GM21360 (cell line): ENCODE measurements around the gene PCED1A.

Experiments
- ATAC-seq: cut with Tn5 transposase; IDR thresholded peaks from one replicate; pipeline ENCODE4 v1.9.1; 2021; ENCODE audit warnings: mild to moderate bottlenecking, moderate library complexity; ENCODE audit not compliant: unreplicated experiment

Gene PCED1A, protein sequence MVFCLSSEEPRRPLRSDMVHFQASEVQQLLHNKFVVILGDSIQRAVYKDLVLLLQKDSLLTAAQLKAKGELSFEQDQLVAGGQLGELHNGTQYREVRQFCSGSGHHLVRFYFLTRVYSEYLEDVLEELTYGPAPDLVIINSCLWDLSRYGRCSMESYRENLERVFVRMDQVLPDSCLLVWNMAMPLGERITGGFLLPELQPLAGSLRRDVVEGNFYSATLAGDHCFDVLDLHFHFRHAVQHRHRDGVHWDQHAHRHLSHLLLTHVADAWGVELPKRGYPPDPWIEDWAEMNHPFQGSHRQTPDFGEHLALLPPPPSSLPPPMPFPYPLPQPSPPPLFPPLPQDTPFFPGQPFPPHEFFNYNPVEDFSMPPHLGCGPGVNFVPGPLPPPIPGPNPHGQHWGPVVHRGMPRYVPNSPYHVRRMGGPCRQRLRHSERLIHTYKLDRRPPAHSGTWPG

DNA sequence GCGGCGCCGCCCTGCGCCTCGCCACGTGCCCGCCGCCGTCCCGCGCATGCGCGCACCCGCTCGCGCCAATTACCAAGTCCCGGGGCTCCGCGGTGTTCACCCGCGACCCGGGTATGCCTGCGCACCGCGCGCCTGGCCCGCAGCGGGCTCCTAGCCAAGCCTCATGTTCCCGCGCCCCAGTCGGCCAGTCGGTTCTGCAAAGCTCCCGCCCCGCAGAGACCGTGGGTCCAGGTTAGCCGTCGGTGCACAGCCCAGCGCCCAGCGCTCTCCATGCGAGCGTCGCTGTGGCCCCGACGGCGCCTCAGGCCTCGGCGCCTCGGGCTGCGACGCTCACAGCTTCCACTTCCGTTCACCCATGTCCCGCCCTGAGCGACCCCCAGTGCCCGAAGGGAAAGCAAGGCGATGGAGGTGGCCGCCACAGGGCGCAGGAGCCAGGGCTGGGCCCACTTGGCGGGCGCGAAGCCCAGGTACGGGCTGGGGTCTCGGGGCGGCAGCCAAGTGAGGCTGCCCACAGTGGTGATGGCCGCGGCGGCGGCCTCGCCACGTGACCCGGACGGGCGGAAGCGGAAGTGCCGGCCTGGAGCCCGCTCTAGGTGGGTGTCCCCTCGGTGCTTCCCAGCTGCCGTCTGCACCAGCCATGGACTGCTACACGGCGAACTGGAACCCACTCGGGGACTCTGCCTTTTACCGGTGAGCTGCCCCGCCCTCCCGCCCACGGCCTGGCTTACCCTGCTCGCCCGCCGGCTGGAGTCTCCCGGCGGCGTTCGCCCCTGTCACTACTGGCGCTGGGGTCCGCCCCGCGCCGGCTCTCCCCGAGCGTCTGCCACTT, at the start of gene PCED1A, which contains the start of gene VPS16:
PCED1A (minus strand) TSS at position 518 of the 829 bp plus-strand sequence. CDS start 743 bp downstream, outside the sequence.
VPS16 (plus strand) TSS at position 608 of the 829 bp plus-strand sequence; CDS start at position 638, 30 bp downstream.
- peak; percentile 92 for ATAC-seq

DNA sequence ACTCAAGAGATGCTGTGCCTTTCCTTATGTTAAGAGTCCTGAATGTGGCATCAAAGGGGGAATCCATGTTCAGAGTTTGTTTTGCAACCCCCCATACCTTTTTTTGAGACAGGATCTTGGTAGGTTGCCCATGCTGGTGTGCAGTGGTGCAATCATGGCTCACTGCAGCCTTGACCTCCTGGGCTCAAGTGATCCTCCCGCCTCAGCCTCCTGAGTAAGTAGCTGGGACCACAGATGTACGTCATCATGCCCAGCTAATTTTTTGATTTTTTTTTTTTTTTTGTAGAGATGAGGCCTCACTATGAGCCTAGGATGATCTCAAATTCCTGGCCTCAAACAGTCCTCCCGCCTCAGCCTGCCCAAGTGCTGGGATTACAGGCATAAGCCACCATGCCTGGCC, 49.3 kb upstream of the PCED1A start:
- no peak for ATAC-seq

DNA sequence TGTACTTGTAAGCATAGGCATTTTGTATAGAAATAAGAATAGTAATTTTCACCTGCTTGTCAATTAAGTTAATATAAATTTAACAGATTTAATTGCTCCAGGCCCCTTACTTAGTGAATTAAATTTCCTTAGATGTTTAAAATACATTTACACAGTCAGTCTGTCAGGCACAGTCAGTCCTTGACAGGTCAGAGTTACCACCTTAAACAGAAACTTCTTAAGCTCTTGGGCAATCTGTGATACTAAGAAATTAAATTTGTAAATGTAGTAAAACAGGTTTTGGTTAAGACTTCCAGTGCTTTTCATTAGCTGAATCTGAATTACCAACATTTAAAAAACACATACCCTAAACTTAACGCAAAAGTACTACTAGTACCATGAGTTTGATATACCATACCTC, 48.8 kb upstream of the PCED1A start:
- no peak for ATAC-seq

DNA sequence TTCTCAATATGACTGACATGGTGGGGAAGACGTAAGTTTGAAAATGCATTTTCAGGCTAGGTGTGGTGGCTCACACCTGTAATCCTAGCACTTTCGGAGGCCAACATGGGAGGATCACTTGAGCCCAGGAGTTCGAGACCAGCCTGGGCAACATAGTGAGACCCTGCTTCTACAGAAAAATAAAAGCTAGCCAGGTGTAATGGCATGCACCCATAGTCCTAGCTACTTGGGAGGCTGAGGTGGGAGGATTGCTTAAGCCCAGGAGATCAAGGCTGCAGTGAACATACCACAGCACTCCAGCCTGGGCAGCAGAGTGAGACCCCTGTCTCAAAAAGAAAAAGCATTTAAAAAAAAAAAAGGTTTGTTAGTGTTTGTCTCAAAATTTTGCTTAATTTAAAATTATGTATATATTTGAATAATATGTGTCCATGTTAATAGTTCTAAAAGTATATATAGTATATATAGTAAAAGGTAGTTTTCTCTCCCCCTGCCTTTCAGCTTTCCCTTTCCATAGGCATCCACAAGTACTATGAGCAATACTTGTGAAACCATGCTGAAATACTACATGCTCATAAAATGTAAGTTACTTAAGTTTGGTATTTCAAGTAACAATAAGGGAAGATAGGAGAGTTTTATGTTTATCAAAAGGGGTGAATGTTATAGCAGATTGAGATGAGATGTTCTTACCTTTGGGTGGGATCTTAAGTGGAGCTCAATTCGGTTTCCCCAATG, 47.9 kb upstream of the PCED1A start:
- no peak for ATAC-seq

DNA sequence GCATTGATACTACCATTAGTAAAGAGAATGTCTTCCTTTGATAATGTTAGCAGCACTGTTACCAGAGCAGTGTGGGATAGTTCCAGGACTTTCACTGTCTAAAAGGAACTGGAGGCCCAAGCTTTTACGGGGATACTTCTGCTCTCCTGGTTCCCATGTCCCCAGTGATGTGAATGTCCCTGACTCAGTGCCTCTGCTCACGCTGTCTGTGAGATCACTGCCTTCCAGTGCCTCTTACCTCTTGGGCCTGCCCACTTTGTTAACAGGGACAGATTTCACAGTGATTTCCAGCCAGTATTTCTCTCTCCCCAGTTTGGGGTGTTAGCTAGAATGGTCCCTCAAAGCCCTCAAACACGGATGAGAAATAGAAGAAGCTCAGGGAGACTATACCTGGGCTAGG, 47.3 kb upstream of the PCED1A start:
- ATAC-seq = no peak

DNA sequence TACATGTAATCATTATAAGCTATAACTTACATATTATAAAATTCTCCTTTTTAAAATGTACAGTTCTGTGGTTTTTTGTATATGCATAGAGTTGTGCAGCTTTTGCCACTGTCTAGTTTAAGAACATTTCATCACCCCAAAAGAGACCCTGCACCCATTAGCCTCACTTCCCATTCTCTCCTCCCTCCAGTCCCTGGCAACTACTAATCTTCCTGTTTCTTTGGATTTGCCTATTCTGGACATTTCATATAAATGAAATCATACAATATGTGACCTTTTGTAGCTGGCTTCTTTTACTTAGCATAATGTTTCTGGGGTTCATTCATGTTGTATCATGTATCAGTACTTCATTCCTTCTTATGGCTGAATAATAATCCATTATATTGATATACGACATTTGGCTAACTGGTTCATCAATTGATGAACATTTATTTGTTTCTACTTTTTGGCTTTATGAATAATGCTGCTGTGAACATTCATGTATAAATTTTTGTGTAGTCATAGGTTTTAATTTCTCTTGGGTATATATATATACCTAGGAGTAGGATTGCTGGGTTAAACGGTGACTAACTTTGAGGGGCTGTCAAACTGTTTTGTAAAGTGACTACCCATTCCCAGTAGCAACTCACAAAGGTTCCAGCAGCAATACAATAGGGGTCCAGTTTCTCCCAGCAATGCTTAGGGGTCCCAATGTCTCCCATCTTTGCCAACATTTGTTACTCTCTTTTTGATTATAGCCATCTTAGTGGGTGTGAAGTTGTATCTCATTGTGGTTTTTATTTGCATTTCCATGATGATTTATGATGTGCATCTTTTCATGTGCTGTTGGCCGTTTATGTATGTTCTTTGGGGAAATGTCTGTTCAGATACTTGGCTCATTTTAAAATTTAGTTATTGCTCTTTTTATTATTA, 43.5 kb upstream of the PCED1A start:
- ATAC-seq = no peak

DNA sequence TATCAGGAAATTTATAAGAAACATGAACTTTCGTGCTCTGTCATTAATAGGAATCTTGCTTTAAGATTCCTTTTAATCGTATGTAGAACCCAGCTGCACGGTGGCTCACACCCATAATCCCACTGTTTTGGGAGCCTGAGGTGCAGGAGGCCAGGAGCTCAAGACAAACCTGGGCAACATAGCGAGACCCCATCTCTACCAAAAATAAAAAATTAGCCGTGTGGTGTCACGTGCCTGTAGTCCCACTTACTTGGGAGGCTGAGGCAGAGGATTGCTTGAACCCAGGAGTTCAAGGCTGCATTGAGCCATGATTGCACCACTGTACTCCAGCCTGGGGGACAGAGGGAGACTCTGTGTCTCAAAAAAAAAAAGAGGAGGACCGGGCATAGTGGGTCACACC, 40.2 kb upstream of the PCED1A start:
- ATAC-seq = no peak

DNA sequence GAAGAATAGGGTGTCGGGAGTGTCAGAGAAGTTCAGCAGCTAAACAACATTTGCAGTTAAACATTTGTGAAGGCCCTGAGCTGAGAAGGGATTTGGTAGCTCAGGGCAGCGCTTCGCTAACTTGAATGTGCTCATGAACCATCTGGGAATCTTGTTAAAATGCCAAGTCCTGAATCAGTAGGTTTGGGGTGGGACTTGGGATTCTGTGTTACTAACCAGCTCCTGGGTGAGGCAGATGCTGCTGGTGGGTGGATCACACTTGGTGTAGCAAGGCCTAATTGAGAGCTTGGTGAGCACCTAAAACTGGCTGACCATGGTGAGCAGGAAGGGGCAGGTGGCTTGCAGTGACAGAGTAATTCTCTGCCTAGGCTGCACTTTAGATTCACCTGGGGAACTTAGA, 38.7 kb upstream of the PCED1A start:
- no peak for ATAC-seq

DNA sequence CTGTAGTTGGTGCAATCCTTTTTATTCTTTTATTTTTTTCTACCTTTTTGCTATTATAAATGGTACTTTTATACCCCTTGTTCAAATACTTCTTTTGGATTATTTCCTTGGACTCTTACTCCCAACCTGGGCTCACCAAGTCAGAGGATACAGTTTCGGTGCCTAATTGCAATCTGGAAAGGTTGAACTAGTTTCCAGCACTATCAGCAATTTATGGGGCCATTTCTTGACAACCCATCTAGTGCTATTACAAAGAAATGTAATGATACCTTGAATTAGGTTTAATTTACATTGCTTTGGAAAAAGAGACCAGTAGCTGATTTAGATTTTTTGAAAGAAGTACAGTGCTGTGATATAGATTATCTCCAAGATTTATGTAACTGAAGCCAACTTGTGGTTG, 38.1 kb upstream of the PCED1A start:
- ATAC-seq = no peak

DNA sequence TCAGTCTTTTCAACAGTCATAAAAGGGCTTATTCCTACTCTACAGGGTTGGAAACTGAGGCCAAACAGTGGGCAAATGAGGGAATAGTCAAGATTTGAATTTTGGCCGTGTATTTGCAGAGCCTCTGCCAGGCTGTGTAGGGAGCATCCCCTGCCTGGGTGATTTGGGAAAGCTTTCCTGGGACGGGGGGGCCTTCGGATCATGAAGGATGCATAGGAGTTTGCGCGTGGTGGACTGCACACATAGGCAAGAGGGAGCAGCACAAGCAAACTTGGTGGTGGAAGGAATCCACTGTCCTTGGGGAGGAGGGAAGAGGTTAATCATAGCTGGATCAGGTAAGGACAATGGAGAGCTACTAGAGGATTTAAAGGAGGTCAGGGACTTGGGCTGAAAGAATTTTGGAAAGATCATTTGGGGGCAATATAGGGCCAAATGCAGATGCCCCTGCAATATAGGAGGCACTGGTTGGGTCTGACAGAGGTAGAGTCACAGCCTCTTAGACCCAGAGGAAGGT, 35.3 kb upstream of the PCED1A start:
- ATAC-seq = no peak

DNA sequence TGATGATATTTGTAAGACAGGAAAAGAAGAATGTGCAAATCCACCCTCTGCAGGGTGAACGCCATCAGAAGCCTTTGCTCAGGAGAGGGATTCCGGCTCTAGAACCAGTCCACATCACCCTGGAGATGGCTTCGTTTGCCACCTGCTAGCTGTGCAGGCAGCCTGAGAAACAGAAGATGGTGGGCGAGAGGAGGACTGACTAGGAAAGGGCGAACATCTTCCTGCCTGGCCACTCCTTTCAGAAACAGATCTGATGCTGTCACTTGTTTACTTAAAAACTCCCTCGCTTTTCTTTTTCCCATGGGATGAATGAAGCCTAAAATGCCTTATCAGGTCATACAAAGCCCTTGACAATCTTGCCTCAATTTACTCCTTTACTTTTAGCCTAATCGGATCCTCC, 34.0 kb upstream of the PCED1A start:
- ATAC-seq = no peak

DNA sequence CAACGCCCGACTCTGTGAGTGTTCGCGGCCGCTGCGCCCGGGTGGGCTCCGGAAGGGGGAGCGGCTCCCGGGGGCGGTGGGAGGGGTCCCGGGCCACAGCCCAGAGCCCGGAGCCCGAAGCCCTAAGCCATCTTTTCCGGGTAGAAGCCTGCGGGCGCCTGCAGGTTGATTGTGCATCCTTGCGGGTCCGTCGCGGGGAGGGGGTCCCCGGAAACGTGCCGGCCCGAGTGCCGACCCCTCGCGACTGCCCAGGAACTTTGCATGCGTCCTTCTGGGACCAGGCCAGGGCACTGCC, 33.2 kb upstream of the PCED1A start:
- peak; percentile 43 for ATAC-seq

DNA sequence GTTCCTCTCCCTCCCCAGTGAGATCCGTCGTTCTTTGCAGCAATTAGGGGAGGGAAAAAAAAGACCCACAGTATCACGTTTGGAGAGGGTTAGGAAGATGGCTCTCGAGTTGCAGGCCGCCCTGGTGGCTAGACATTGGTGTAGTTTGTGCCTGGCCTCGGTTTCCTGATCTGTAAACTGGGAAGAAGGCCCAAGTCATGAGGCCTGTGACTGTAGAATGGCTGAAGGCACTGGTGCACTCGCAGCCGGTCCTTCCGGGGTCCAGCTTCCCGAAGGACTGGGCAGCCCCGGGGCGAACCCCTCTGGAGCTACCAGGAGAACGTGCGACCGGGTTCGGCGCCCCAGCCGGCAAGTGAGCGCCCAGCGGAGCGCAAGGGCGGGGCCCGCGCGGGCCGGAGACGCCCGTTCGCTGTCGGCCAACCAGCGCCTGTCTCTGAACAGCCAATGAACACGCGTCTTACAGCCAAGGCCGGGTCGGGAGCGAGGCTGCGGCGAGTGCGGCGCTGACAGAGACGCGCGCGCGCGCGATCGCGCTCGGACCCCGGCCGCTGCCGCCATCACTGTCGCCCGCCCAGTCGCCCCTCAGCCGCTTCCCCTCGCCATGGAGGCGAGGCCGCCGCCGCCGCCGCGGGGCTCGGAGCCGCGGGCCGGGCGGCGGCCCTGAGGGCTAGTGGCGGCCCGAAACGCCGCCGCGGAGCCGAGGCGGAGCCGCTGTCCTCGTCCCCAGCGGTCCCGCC, 32.7 kb upstream of the PCED1A start, which contains the start of gene PTPRA:
PTPRA (plus strand) TSS at position 472 of the 737 bp plus-strand sequence. CDS start 90,797 bp downstream, outside the sequence.
- ATAC-seq = peak; percentile 80

DNA sequence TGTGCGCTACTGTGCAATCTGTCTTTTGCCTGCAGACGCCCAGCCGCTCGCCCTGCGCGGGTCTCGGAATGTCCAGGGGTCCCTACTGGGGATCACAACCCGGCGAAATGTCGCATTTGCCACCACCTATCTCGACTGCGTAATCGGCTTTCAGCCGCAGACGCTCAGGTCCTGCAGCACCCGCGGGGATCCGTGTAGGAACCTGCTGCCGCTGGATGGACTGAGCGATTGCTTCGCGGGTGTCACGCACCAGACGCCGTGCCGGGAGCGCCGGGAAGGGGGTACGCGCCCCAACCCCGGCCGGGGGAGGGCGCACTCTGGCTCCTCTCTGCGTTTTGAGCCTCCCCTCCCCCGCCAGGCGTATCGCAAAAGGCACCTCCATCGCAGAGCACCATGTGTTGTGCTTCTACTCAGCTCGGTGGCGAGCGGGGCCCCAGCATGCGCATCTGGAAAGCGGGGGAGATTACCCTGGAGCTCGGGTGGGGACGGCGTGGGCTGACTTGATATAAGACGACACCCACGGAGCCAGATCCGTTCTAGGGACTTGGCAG, 32.1 kb upstream of the PCED1A start:
- peak; percentile 27 for ATAC-seq

DNA sequence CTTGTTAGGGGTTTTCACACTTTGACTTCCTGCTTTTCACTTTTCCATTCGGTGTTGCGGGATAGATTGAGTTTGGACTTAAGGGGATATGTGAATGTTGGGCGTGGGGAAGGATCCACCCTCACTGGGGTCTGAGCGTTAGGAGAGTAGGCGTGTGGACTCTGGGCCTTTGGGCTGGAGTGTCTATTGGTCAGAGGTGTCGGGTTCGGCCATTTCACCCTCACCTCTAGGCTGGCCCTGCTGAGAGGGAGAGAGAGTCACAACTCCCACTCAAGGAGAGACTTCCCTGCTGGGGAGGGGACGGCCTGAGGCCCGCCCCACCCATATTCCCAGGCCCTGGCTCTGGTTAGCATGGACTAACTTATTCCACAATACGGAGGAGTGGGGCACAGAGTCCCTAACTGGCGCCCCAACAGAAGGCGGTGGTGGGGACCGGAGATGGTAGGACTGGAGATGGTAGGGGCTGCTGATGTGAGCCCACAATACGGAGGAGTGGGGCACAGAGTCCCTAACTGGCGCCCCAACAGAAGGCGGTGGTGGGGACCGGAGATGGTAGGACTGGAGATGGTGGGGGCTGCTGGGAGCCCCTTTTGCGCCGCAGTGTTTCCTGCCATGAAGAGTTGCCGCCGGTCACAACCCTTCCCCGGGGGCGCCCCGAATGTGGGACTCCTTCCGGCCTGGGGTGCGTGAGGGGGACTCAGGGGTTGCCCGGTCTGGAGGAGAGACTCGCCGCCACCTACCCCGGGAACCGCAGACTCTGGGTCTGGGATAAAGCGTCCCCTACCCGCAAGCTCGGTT, 31.4 kb upstream of the PCED1A start:
- ATAC-seq = no peak

DNA sequence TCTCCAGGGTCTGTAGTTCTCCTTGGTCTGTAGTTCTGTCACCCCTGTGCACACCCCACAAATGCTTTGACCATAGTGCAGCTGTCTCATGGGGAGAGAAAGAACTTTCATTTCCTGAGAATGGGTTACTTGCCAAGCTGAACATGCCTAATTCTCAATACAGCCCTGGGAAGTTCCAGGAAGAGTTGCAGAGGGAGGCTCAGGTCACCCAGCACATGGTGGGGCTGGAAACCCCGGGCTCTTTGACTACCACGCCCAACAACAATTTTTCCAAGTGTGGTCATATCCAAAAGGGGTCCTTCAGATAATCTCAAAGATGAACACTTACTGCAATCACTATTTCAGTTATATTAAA, 30.6 kb upstream of the PCED1A start:
- no peak for ATAC-seq

DNA sequence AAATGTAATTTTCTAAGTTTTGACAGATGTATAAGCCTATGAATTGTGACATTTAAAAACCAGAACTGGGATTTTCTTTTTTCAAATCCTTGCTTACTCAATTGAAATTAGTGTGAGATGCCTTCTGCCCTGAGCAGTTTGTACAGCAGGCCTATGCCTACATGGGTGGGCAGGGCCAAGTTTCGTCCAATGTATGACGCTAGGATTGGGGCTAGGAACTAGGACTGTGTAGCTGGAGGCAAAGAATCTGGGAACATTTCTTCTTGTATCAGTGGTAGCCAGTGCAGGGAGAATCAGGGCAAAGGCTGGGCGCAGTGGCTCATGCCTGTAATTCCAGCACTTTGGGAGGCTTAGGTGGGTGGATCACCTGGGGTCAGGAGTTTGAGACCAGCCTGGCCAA, 28.9 kb upstream of the PCED1A start:
- no peak for ATAC-seq
